Trophoblast cell (in vitro differentiated cells and primary cell): ENCODE results near the gene MTAP.

Experiments used
- DNase-seq, 2 donors: peaks; one replicate each; pipeline ENCODE4 v3.0.0-alpha.2; 2016
- H2AFZ ChIP-seq: 2 replicates; pipeline ENCODE4 v1.6.1; 2013; ENCODE audit warnings: low read length, moderate library complexity, mild to moderate bottlenecking; ENCODE audit not compliant: insufficient read depth, poor library complexity
- H2AK5ac ChIP-seq: 2 replicates; pipeline ENCODE4 v1.6.1; 2013; ENCODE audit warnings: mild to moderate bottlenecking, low read length
- H2BK120ac ChIP-seq: 2 replicates; pipeline ENCODE4 v1.6.1; 2013; ENCODE audit warnings: low read length, mild to moderate bottlenecking, moderate library complexity; ENCODE audit not compliant: insufficient read depth, poor library complexity
- H2BK12ac ChIP-seq: 2 replicates; pipeline ENCODE4 v1.6.1; 2013; ENCODE audit warnings: mild to moderate bottlenecking, low read length, moderate library complexity
- H2BK5ac ChIP-seq: 2 replicates; pipeline ENCODE4 v1.6.1; 2013; ENCODE audit warnings: low read length, low read depth, moderate library complexity, mild to moderate bottlenecking; ENCODE audit not compliant: poor library complexity
- H3K14ac ChIP-seq: 2 replicates; pipeline ENCODE4 v1.6.1; 2013; ENCODE audit warnings: mild to moderate bottlenecking, low read length
- H3K18ac ChIP-seq: 2 replicates; pipeline ENCODE4 v1.6.1; 2013; ENCODE audit warnings: mild to moderate bottlenecking, low read length
- H3K23ac ChIP-seq: 2 replicates; pipeline ENCODE4 v1.6.1; 2013; ENCODE audit warnings: low read length
- H3K27ac ChIP-seq: 2 replicates; pipeline ENCODE4 v1.5.1; 2013; ENCODE audit warnings: low read depth, mild to moderate bottlenecking, inconsistent platforms, low read length, moderate library complexity
- H3K27me3 ChIP-seq: 2 replicates; pipeline ENCODE4 v1.6.1; 2013; ENCODE audit warnings: inconsistent platforms, mild to moderate bottlenecking, low read length, moderate library complexity; ENCODE audit not compliant: insufficient read depth
- H3K36me3 ChIP-seq, 2 experiments: 1 replicate in 1 of 2; 2 replicates in 1 of 2; pipeline ENCODE4 v1.6.1; 2013; ENCODE audit warnings: low read length in 2 of 2, mild to moderate bottlenecking in 2 of 2, moderate library complexity in 1 of 2; ENCODE audit not compliant: insufficient read depth in 2 of 2, control insufficient read depth in 1 of 2
- H3K4ac ChIP-seq: 2 replicates; pipeline ENCODE4 v1.6.1; 2013; ENCODE audit warnings: low read depth, mild to moderate bottlenecking, low read length, moderate library complexity
- H3K4me1 ChIP-seq, 2 experiments: 1 replicate in 1 of 2; 2 replicates in 1 of 2; pipeline ENCODE4 v1.6.1; 2013; ENCODE audit warnings: low read length in 2 of 2, mild to moderate bottlenecking in 2 of 2, moderate library complexity in 1 of 2; ENCODE audit not compliant: insufficient read depth in 2 of 2, control insufficient read depth in 1 of 2
- H3K4me2 ChIP-seq: 2 replicates; pipeline ENCODE4 v1.6.1; 2013; ENCODE audit warnings: inconsistent platforms, mild to moderate bottlenecking, low read length, moderate library complexity
- H3K4me3 ChIP-seq: 2 replicates; pipeline ENCODE4 v1.5.1; 2013; ENCODE audit warnings: mild to moderate bottlenecking, low read depth, low read length, inconsistent platforms
- H3K79me1 ChIP-seq: one replicate; pipeline ENCODE4 v1.6.1; 2013; ENCODE audit warnings: low read length
- H3K79me2 ChIP-seq: 2 replicates; pipeline ENCODE4 v1.6.1; 2013; ENCODE audit warnings: low read length, mild to moderate bottlenecking; ENCODE audit not compliant: control insufficient read depth, insufficient read depth, poor library complexity
- H3K9ac ChIP-seq: 2 replicates; pipeline ENCODE4 v1.6.1; 2013; ENCODE audit warnings: mild to moderate bottlenecking, low read length
- H3K9me3 ChIP-seq: 2 replicates; pipeline ENCODE4 v1.6.1; 2013; ENCODE audit warnings: low read depth, mild to moderate bottlenecking, control low read depth, inconsistent platforms, low read length; ENCODE audit not compliant: insufficient read depth
- H4K12ac ChIP-seq: 2 replicates; pipeline ENCODE4 v1.6.1; 2013; ENCODE audit warnings: low read depth, mild to moderate bottlenecking, low read length, moderate library complexity
- H4K8ac ChIP-seq: 2 replicates; pipeline ENCODE4 v1.6.1; 2013; ENCODE audit warnings: low read depth, mild to moderate bottlenecking, low read length, moderate library complexity
- H4K91ac ChIP-seq: one replicate; pipeline ENCODE4 v1.6.1; 2013; ENCODE audit warnings: low read depth, mild to moderate bottlenecking, low read length, moderate library complexity
- WGBS: extraction: QIAGEN DNeasy Blood & Tissue Kit; methylation state at CpG from one replicate; pipeline ENCODE4 v1.1.7; 2013; ENCODE audit warnings: missing lambda C conversion rate; ENCODE audit not compliant: insufficient read length, insufficient coverage; ENCODE audit errors: extremely low coverage; 5-methylcytosine and 5-hydroxymethylcytosine counted together

Gene MTAP

GRCh38 chr9:21931428-21931827 is 129.0 kb downstream of the MTAP start:
- Histone ChIP-seq H3K27ac (no peak overlapping the region), H3K79me2 (no peaks in the 10 kb centered on the region), H2AK5ac (no peak overlapping the region), H3K23ac (no peak overlapping the region), H3K27me3 (no peaks in the 10 kb centered on the region), H2BK5ac (no peak overlapping the region), H2BK12ac (no peak overlapping the region), H3K36me3 (no peaks in the 10 kb centered on the region), H3K9me3 (no peaks in the 10 kb centered on the region), H3K79me1 (no peaks in the 10 kb centered on the region), H2AFZ (no peak overlapping the region), H3K18ac (no peak overlapping the region), H2BK120ac (no peak overlapping the region), H3K4ac (no peak overlapping the region), H3K4me1 (no peaks in the 10 kb centered on the region), H4K91ac (no peak overlapping the region), H3K14ac (no peak overlapping the region), H3K4me3 (no peak overlapping the region), H4K8ac (no peak overlapping the region), H4K12ac (no peak overlapping the region), H3K9ac (no peak overlapping the region), H3K4me2 (no peak overlapping the region)
- no CpG with 5 or more reads among the region's 1 CpG for WGBS
- DNase-seq: no peak

- no peak overlapping the region for H3K23ac ChIP-seq
- H3K79me2 ChIP-seq: no peaks in the 10 kb centered on the region
- DNase-seq: peak in 1 of 2 donors; percentile 6
- no peak overlapping the region for H2AFZ ChIP-seq
- no peaks in the 10 kb centered on the region for H3K9me3 ChIP-seq
- no peak overlapping the region for H2AK5ac ChIP-seq
- no peaks in the 10 kb centered on the region for H3K36me3 ChIP-seq
- H3K27me3 ChIP-seq: no peaks in the 10 kb centered on the region
- H2BK120ac ChIP-seq: no peak overlapping the region
- no peak overlapping the region for H4K91ac ChIP-seq
- H3K4me1 ChIP-seq: no peaks in the 10 kb centered on the region
- no peak overlapping the region for H3K18ac ChIP-seq
- H4K8ac ChIP-seq: no peak overlapping the region
- H2BK5ac ChIP-seq: no peak overlapping the region
- H2BK12ac ChIP-seq: no peak overlapping the region
- no peak overlapping the region for H3K9ac ChIP-seq
- H3K4ac ChIP-seq: no peak overlapping the region
- H3K27ac ChIP-seq: no peak overlapping the region
- H3K4me3 ChIP-seq: no peak overlapping the region
- no peak overlapping the region for H4K12ac ChIP-seq
- H3K4me2 ChIP-seq: no peak overlapping the region
- no peaks in the 10 kb centered on the region for H3K79me1 ChIP-seq
- no peak overlapping the region for H3K14ac ChIP-seq
These were observed 130.8 kb downstream of the MTAP start for GRCh38 chr9:21933281-21933680.

DNA sequence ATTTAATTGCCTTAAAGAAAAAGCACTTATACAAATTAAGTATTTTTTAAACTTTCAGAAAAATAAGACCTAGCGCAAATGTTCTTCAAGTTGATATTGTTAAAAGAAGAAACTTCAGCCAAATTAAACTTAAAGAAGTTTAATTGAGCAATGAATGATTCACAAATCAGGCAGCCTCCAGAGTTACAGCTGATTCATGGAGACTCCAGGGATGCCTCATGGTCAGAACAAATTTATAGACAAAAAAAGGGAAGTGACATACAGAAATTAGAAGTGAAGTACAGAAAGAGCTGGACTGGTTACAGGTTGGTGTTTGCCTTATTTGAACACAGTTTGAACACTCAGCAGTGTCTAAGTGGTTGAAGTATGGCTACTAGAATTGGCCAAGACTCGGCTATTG is 131.4 kb downstream of the MTAP start:
- no CpG with 5 or more reads among the region's 2 CpGs for WGBS

GRCh38 chr9:21935631-21936030 is 133.2 kb downstream of the MTAP start:
- H2BK12ac ChIP-seq: no peak overlapping the region
- no peak overlapping the region for H3K23ac ChIP-seq
- no peak overlapping the region for H2AK5ac ChIP-seq
- no peak overlapping the region for H2BK120ac ChIP-seq
- H3K4me2 ChIP-seq: no peak overlapping the region
- no peak overlapping the region for H3K18ac ChIP-seq
- H3K27me3 ChIP-seq: no peaks in the 10 kb centered on the region
- no peak overlapping the region for H3K4ac ChIP-seq
- no peaks in the 10 kb centered on the region for H3K4me1 ChIP-seq
- H3K36me3 ChIP-seq: no peaks in the 10 kb centered on the region
- no peak overlapping the region for H2AFZ ChIP-seq
- H3K14ac ChIP-seq: no peak overlapping the region
- no peak overlapping the region for H4K8ac ChIP-seq
- H2BK5ac ChIP-seq: no peak overlapping the region
- H3K4me3 ChIP-seq: no peak overlapping the region
- WGBS: no CpG with 5 or more reads among the region's 1 CpG
- no peak overlapping the region for H3K9ac ChIP-seq
- DNase-seq: no peak
- no peaks in the 10 kb centered on the region for H3K79me2 ChIP-seq
- H3K9me3 ChIP-seq: no peaks in the 10 kb centered on the region
- no peaks in the 10 kb centered on the region for H3K79me1 ChIP-seq
- no peak overlapping the region for H4K91ac ChIP-seq
- H4K12ac ChIP-seq: no peak overlapping the region
- H3K27ac ChIP-seq: no peak overlapping the region

More for the DNA sequence above, 131.4 kb downstream of the MTAP start:
- Histone ChIP-seq H2BK5ac (no peak overlapping the region), H2AFZ (no peak overlapping the region), H3K4ac (no peak overlapping the region), H4K91ac (no peak overlapping the region), H3K18ac (no peak overlapping the region), H4K8ac (no peak overlapping the region), H3K9me3 (no peaks in the 10 kb centered on the region), H3K4me2 (no peak overlapping the region), H3K79me2 (no peaks in the 10 kb centered on the region), H3K23ac (no peak overlapping the region), H2BK12ac (no peak overlapping the region), H2AK5ac (no peak overlapping the region), H3K79me1 (no peaks in the 10 kb centered on the region), H2BK120ac (no peak overlapping the region), H3K27ac (no peak overlapping the region), H4K12ac (no peak overlapping the region), H3K4me1 (no peaks in the 10 kb centered on the region), H3K9ac (no peak overlapping the region), H3K36me3 (no peaks in the 10 kb centered on the region), H3K27me3 (no peaks in the 10 kb centered on the region), H3K4me3 (no peak overlapping the region), H3K14ac (no peak overlapping the region)
- peak in 1 of 2 donors; percentile 7 for DNase-seq
